Hematopoietic multipotent progenitor cell (in vitro differentiated cells): Measurements from ENCODE around the gene CIRBP. TPM values are rescaled to one million over a fixed set of nuclear protein-coding genes. Genes with fewer than 3 reads are reported as not detected.

Experiments used
- DNase-seq, 3 donors: peaks; one replicate each; pipeline ENCODE4 v3.0.0-alpha.2; 2011 to 2015; ENCODE audit warnings: low read depth in 2 of 3, low spot score in 2 of 3
- total RNA-seq: library from RNA; depleted of rRNA; stranded (reverse); fragments of >200 nt; gene quantifications from one replicate; pipeline ENCODE4 v1.2.3, GENCODE V29; 2012

The CIRBP gene
- total RNA-seq, 1 donor = 220 TPM

- no peak for DNase-seq
Measured at GRCh38 chr19:1229924-1230782, 39.0 kb upstream of the CIRBP start.

- DNase-seq = no peak
Measured at GRCh38 chr19:1230783-1231489, 38.2 kb upstream of the CIRBP start.

GRCh38 chr19:1231729-1232637 is 37.1 kb upstream of the CIRBP start:
- DNase-seq = no peak

GRCh38 chr19:1232652-1233072 is 36.5 kb upstream of the CIRBP start:
- DNase-seq = peak in 1 of 3 donors; percentile 50

GRCh38 chr19:1233115-1233667 is 35.9 kb upstream of the CIRBP start:
- DNase-seq = no peak

GRCh38 chr19:1234051-1234954 is 34.8 kb upstream of the CIRBP start:
- no peak for DNase-seq

- no peak for DNase-seq
Measured at GRCh38 chr19:1234955-1235380, 34.2 kb upstream of the CIRBP start.

- no peak for DNase-seq
Measured at GRCh38 chr19:1235625-1236538, 33.2 kb upstream of the CIRBP start.

- no peak for DNase-seq
Measured at GRCh38 chr19:1236576-1236975, 32.6 kb upstream of the CIRBP start.

GRCh38 chr19:1237027-1237659 is 32.0 kb upstream of the CIRBP start:
- DNase-seq = no peak

GRCh38 chr19:1237754-1238368 is 31.3 kb upstream of the CIRBP start, which contains the start of gene CBARP:
Gene CBARP (minus strand): TSS chr19:1238005. CDS start chr19:1236100, 1,905 bp downstream.
- DNase-seq = no peak

- DNase-seq = no peak
Measured at GRCh38 chr19:1238369-1239303, 30.5 kb upstream of the CIRBP start.

GRCh38 chr19:1239420-1239795 is 29.7 kb upstream of the CIRBP start:
- DNase-seq = no peak

GRCh38 chr19:1239796-1240737 is 29.1 kb upstream of the CIRBP start:
- DNase-seq = peak; percentile 92 to 93 (median 92)

GRCh38 chr19:1240925-1241324 is 28.2 kb upstream of the CIRBP start:
- DNase-seq = no peak
